Muscle of leg (tissue), 11 donors: Measurements from ENCODE around the gene ADAMTS15. TPM values are rescaled to one million over a fixed set of nuclear protein-coding genes. Genes with fewer than 3 reads are reported as not detected.
A peak's percentile ranks its signal among the peaks of the same experiment; 100 is the strongest.
"Not testable (repeated sequence)": the region's sequence is repeated elsewhere in the genome, so short reads cannot be mapped to it uniquely, and the experiment has no call there.

Source experiments
- DNase-seq: peaks from one replicate; pipeline ENCODE4 v3.0.0; 2013
- H3K27ac ChIP-seq: one replicate; pipeline ENCODE4 v1.5.1; 2013; ENCODE audit warnings: mild to moderate bottlenecking, low read length, control low read depth
- H3K27me3 ChIP-seq: one replicate; pipeline ENCODE4 v1.6.1; 2013; ENCODE audit warnings: low read length; ENCODE audit not compliant: control insufficient read depth, insufficient read depth
- H3K36me3 ChIP-seq: one replicate; pipeline ENCODE4 v1.6.1; 2013; ENCODE audit warnings: low read length; ENCODE audit not compliant: control insufficient read depth, insufficient read depth
- H3K4me1 ChIP-seq: one replicate; pipeline ENCODE4 v1.6.1; 2013; ENCODE audit warnings: low read length; ENCODE audit not compliant: control insufficient read depth, insufficient read depth
- H3K4me3 ChIP-seq: one replicate; pipeline ENCODE4 v1.5.1; 2013; ENCODE audit warnings: low read length, control low read depth
- H3K9me3 ChIP-seq: replicated peaks from 2 replicates; pipeline ENCODE4 v1.6.1; 2013; ENCODE audit warnings: low read depth, low read length; ENCODE audit not compliant: control insufficient read depth
- WGBS: methylation state at CpG from one replicate; pipeline ENCODE4 v1.1.5; 2013; ENCODE audit warnings: missing lambda C conversion rate; ENCODE audit not compliant: insufficient coverage; 5-methylcytosine and 5-hydroxymethylcytosine counted together
- polyA plus RNA-seq, 8 donors: library from polyadenylated mRNA; unstranded; fragments of 120-200 nt; gene quantifications; one replicate each; pipeline versions ENCODE4 v1.2.1 to v1.2.3, GENCODE V29; 2013; ENCODE audit warnings: inconsistent platforms in 1 of 8, low replicate concordance in 1 of 8; ENCODE audit not compliant: insufficient read length in 8 of 8, insufficient read depth in 1 of 8
- total RNA-seq: library from RNA; stranded (reverse); fragments of 120-200 nt; gene quantifications from one replicate; pipeline ENCODE4 v1.2.4, GENCODE V29; 2013

Gene ADAMTS15
- total and polyA plus RNA-seq, 9 donors = 17.8 to 33.4 (median 24.6) TPM

DNA sequence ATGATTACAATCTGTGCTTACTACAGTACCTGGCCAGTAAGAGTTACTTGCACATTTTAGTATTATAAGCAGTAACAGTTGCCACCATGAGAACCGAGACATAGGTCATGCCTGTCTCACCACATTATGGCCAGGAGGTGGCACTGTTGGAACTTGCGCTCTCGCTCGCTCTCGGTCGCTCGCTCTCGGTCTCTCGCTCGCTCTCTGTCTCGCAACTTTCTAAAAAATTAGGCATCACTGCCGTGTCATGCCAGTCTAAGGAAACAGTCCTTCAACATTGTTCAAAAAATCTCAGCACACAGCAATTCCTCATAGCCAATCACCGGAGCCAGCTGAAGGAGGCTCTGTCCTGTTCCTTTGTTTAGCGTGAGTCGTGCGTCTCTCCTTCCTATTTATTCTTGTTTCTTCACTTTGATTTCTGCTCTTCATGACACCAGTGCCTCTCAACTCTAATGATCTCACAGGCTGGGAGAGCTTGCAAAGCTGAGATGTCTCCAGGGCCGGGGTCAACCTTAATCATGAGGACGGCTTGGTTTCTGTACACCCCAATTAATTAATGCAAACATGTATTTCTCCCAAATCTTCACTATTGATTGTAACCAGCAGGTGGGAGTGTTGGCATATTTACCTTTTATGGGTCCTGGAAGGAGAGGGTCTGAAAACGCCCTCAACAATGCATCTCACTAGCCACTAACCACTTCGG, 13.8 kb upstream of the ADAMTS15 start:
- peak overlapping the region; percentile 77 for H3K27ac ChIP-seq
- 0% methylated on average over 16 of the region's 20 CpGs for WGBS
- no peaks in the 10 kb centered on the region for H3K9me3 ChIP-seq
- peak overlapping the region; percentile 68 for H3K4me3 ChIP-seq
- H3K4me1 ChIP-seq = peaks cover 27% of the 10 kb centered on the region
- peak; percentile 92 for DNase-seq
- H3K27me3 ChIP-seq = peaks cover 6% of the 10 kb centered on the region
- H3K36me3 ChIP-seq = no peaks in the 10 kb centered on the region

DNA sequence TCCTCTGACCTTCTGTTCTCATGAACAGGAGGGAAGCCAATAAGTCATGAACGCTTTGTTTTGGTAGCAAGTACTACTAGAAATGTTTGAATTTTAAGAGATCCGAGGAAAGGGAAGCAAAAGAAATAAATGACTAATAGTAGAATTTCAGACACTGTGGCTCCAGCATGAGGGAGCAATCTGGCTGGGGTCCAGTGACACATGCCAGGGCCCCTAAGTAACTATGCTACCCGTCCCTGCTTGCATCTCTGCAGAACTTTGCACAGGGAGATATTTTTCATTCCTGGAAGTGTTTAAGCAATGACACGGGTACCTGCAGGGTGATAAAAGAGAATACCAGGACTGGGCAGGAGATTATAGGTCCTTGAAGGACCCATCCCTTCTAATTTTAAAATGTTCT, 12.8 kb upstream of the ADAMTS15 start:
- DNase-seq = no peak
- Histone ChIP-seq H3K27ac (peak overlapping the region; percentile 29), H3K4me1 (peaks cover 29% of the 10 kb centered on the region), H3K9me3 (no peaks in the 10 kb centered on the region), H3K36me3 (no peaks in the 10 kb centered on the region), H3K27me3 (peaks cover 1% of the 10 kb centered on the region), H3K4me3 (no peak overlapping the region)
- WGBS = 67% methylated on average over 1 of the region's 4 CpGs

DNA sequence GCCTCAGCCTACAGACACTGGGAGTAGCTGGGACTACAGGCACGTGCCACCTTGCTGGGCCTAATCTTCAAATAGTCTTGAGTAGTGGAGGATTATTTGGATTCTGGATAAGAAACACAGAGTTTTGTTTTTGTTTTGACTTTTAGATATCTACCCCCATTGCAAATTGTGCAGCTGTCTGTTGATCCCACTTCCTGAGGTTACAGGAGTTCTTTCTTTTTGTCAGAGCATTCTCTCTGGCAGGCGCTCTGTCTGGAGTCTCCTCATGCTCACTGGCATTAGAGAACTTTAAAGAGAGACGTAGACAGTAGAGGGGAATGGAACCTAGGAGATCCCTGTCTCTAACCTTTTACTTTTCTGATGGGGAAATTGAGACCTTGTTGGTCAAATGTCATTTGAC, 12.3 kb upstream of the ADAMTS15 start:
- peak overlapping the region; percentile 29 for H3K27ac ChIP-seq
- no peak for DNase-seq
- H3K36me3 ChIP-seq = no peaks in the 10 kb centered on the region
- H3K4me1 ChIP-seq = peaks cover 29% of the 10 kb centered on the region
- no peak overlapping the region for H3K4me3 ChIP-seq
- WGBS = no CpG with 5 or more reads among the region's 3 CpGs
- no peaks in the 10 kb centered on the region for H3K27me3 ChIP-seq
- no peaks in the 10 kb centered on the region for H3K9me3 ChIP-seq

DNA sequence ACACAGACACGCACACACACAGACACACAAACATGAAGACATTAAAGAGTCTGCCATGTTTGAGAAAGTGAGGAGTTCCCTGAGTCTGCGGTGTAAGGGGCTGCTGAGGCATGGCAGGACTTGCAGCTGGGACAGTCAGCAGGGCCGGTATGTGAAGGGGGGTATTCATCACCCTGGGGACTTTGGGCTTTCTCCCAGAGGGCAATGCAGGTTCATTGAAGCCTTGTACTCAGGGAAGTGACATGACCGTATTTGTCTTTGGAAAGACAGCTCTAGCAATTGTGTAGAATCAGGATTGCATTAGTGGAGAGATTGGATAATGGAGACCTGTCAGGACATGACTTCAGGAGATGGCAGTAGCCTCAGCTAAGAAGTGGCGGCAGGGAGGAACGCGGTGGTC, 10.6 kb upstream of the ADAMTS15 start:
- H3K36me3 ChIP-seq = no peaks in the 10 kb centered on the region
- WGBS = 90% methylated on average over 6 of the region's 7 CpGs
- H3K27ac ChIP-seq = no peak overlapping the region

DNA sequence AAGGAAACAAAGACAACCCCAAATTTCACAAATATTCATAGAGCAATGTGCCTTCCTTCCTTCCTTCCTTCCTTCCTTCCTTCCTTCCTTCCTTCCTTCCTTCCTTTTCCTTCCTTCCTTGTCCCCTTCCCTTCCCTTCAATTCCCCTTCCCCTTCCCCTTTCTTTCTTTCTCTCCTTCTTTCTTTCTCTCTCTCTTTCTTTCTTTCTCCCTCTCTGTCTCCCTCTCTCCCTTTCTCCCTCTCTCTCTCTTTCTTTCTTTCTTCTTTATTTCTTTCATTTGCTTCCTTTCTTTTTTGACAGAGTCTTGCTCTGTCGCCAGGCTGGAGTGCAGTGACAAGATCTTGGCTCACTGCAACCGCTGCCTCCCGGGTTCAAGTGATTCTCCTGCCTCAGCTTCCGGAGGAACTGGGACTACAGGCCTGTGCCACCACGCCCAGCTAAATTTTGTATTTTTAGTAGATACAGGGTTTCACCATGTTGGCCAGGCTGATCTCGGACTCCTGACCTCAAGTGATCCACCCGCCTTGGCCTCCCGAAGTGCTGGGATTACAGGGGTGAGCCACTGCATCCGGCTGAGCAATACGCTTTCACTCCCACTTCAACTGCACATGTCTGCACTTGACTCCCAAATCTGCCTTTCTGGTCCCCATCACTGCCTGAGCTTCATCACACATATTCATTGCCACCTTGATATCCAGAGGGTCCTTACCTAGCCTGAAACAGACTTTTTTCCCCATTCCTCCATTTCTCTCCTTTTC, 9.9 kb upstream of the ADAMTS15 start:
- not testable (repeated sequence) for H3K27ac ChIP-seq, H3K27me3 ChIP-seq, H3K9me3 ChIP-seq, H3K36me3 ChIP-seq, DNase-seq, H3K4me3 ChIP-seq
- WGBS = 85% methylated on average over 5 of the region's 10 CpGs
- H3K4me1 ChIP-seq = peaks cover 45% of the 10 kb centered on the region

More for the DNA sequence above, 10.6 kb upstream of the ADAMTS15 start:
- H3K9me3 ChIP-seq = no peaks in the 10 kb centered on the region
- DNase-seq = no peak
- no peak overlapping the region for H3K4me3 ChIP-seq
- no peaks in the 10 kb centered on the region for H3K27me3 ChIP-seq
- H3K4me1 ChIP-seq = peaks cover 39% of the 10 kb centered on the region

DNA sequence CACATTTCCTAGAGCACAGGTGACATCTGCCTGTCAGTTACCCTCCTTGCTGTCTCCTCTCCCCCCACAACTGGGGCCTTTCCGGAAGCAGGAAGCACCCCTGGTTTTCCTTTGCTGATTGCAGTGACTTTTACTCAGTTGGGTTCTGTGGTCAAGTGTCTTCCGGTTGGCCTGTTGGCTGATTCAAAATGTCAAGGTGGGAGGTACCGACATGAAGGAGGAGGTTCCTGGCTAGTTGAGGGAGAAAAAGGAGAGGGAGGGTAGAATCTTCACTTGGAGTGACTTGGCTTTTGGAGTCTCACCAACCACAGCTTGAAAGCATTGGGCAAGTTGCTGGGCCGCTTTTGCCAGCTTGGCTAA, 9.3 kb upstream of the ADAMTS15 start:
- no peaks in the 10 kb centered on the region for H3K27me3 ChIP-seq
- H3K4me1 ChIP-seq = peaks cover 51% of the 10 kb centered on the region
- H3K27ac ChIP-seq = no peak overlapping the region
- H3K9me3 ChIP-seq = no peaks in the 10 kb centered on the region
- H3K36me3 ChIP-seq = no peaks in the 10 kb centered on the region
- 86% methylated on average over 3 of the region's 4 CpGs for WGBS
- no peak overlapping the region for H3K4me3 ChIP-seq
- no peak for DNase-seq

DNA sequence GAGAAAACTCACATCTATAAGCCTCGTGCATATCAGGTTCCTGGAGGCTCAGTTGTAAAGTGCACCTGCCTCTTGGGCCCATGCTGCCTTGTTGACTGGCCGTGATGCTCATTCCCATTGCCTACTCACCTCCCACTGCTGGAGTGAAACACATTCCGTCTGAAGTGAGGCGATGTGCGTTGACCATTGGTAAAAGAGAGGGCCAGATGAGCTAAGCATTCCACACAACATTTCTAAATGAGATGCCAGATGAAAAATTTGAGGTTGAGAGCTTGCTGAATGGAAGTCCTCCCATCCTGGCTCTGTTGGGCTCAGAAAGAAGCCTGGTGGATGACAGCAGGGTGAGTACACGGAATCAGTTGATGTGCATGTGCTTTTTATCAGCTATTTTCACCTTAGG, 8.6 kb upstream of the ADAMTS15 start:
- no peak overlapping the region for H3K27ac ChIP-seq
- H3K27me3 ChIP-seq = no peaks in the 10 kb centered on the region
- no peak overlapping the region for H3K4me3 ChIP-seq
- 86% methylated on average over 1 of the region's 6 CpGs for WGBS
- peaks cover 54% of the 10 kb centered on the region for H3K4me1 ChIP-seq
- DNase-seq = no peak
- no peaks in the 10 kb centered on the region for H3K9me3 ChIP-seq
- no peaks in the 10 kb centered on the region for H3K36me3 ChIP-seq

DNA sequence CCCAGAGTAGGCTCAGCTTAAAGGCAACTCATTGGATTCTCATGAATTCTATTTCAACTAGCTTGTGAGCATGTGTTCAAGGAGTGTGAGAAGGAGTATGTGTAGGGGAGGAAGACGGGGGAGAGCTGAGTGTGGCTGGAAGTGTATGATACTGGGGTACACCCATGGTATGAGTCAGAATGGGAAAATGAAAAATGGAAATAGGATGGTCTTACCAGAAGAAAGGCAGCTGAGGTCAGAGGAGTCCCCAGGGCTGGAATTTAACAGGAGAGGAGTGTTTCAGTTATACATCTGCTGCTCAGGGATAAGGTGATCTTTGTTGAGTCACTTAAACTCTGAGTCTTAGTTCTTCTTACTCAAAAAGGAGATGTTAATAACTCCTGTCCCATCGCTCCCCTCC, 6.7 kb upstream of the ADAMTS15 start:
- Histone ChIP-seq H3K9me3 (no peaks in the 10 kb centered on the region), H3K27ac (no peak overlapping the region), H3K4me3 (no peak overlapping the region), H3K4me1 (peaks cover 39% of the 10 kb centered on the region), H3K36me3 (no peaks in the 10 kb centered on the region), H3K27me3 (peaks cover 1% of the 10 kb centered on the region)
- no peak for DNase-seq
- 78% methylated on average over 1 of the region's 2 CpGs for WGBS

DNA sequence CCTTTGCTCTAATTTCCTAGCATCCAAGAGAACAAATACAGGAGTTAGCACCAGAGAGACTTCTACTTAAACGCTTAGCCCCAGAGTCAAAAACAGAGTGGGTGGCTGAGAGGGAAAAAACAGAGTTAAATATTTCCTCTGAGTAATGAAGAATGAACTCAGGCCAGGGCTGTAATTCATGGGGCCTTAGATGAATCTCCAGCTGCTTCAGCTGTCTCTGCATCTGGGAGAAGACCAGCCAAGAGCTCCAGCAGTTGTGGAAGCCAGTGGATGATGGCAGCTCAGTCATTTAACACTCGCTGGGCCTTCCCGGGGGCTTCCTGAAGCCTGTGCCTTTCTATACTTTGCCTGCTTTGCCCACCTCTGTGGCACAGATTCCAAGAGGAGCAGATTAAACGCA, 5.7 kb upstream of the ADAMTS15 start:
- peaks cover 39% of the 10 kb centered on the region for H3K4me1 ChIP-seq
- peak overlapping the region; percentile 88 for H3K27ac ChIP-seq
- no peaks in the 10 kb centered on the region for H3K9me3 ChIP-seq
- H3K27me3 ChIP-seq = peaks cover 3% of the 10 kb centered on the region
- H3K4me3 ChIP-seq = no peak overlapping the region
- 33% methylated on average over 2 of the region's 4 CpGs for WGBS
- no peaks in the 10 kb centered on the region for H3K36me3 ChIP-seq
- DNase-seq = peak; percentile 96

DNA sequence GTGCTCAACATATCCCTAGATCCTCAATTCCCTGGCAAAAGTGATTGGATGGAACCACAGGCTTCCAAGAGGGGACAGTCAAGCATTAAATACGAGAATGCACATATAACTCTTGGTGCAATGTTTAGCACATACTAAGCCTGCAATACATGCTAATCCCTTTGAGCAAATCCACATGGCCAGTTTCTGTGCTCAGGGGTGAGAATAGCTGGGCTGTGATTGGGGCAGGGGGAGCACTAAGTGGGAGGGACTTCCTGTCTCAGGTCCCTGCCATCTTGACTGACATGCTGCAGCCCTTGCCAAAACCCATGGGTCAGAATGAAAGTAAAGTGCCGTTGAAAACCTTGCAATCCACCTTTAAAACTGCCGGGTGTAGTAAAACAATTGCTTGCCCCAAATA, 2.7 kb upstream of the ADAMTS15 start:
- 80% methylated on average over 2 of the region's 3 CpGs for WGBS

More for the DNA sequence above, 2.7 kb upstream of the ADAMTS15 start:
- peaks cover 57% of the 10 kb centered on the region for H3K4me1 ChIP-seq
- no peaks in the 10 kb centered on the region for H3K9me3 ChIP-seq
- peaks cover 26% of the 10 kb centered on the region for H3K27me3 ChIP-seq
- H3K4me3 ChIP-seq = no peak overlapping the region
- DNase-seq = no peak
- no peak overlapping the region for H3K27ac ChIP-seq
- H3K36me3 ChIP-seq = no peaks in the 10 kb centered on the region
